ENCODE measurements around the gene SDHB. TPM values are rescaled to one million over a fixed set of nuclear protein-coding genes. Genes with fewer than 3 reads are reported as not detected.

The SDHB gene
- total and polyA plus RNA-seq, 2 of the 8 experiments (the other 6 are each of a cell fraction or from before 2014, with no cell fraction given), result 84.0 to 98.7 TPM

DNA sequence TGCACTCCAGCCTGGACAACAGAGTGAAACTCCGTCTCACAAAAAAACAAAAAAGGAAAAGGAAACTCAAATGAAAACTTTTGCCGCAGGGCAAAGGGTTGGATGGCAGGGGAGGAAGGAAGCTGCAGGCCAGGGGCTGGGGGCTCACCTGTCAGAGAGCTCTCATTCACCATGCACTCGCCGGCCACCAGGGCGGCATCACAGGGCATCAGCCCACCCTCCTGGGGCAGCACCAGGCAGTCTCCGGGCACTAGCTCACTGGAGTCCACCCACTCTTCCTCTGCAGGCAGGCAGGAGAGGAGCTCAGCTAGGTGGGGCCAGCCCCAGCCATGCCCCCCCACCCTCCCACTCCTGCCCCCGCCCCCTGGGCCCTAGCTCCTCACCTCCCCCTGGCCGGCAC lies 54.0 kb downstream of the SDHB start:
- no peak overlapping the region for H3K23ac ChIP-seq (ENCODE audit: insufficient read length)
- no peaks in the 10 kb centered on the region for H3K4me1 ChIP-seq (replicated peaks in 1 of 4; ENCODE audit: control insufficient read depth in 3 of 4, insufficient read depth in 4 of 4, low read length in 3 of 4)
- H3K4ac ChIP-seq (replicated peaks; ENCODE audit: insufficient read length, low read depth, low read length), result no peak overlapping the region
- no peak overlapping the region for H4K5ac ChIP-seq (ENCODE audit: insufficient read length, low read depth, low read length)
- no peak overlapping the region for H2AK5ac ChIP-seq (ENCODE audit: low read depth, low read length)
- H2BK5ac ChIP-seq (ENCODE audit: low read depth, low read length), result no peak overlapping the region
- DNase-seq (ENCODE audit: low read depth in 1 of 2, low spot score in 2 of 2), result no peak
- no peak overlapping the region for H4K91ac ChIP-seq (replicated peaks; ENCODE audit: insufficient read length, low read length)
- no peak overlapping the region for H2BK12ac ChIP-seq (ENCODE audit: low read depth, low read length)
- POLR2A ChIA-PET (ENCODE audit: partially characterized antibody), result interaction anchor here (0.6 to 1.1 kb wide), 4 partner anchors 9 to 52 kb away, joined by 3 to 5 read pairs (median 3); no protein-coding TSS in a partner anchor
- H3K18ac ChIP-seq (ENCODE audit: extremely low read depth, low read length), result no peak overlapping the region
- H3K23me2 ChIP-seq (ENCODE audit: low read depth, low read length), result no peaks in the 10 kb centered on the region
- no peak overlapping the region for H2BK20ac ChIP-seq (ENCODE audit: low read length)
- no peak overlapping the region for H2BK120ac ChIP-seq (replicated peaks; ENCODE audit: low read depth, low read length)
- H3K4me3 ChIP-seq (ENCODE audit: extremely low read depth in 1 of 4, insufficient read depth in 2 of 4, low read depth in 3 of 4, low read length in 4 of 4), result no peak overlapping the region
- no peak overlapping the region for H3K27ac ChIP-seq (ENCODE audit: low read depth, low read length)
- no peak overlapping the region for H3K56ac ChIP-seq (replicated peaks; ENCODE audit: insufficient read length, low read depth, low read length)
- H3K27me3 ChIP-seq (replicated peaks in 1 of 4; ENCODE audit: control insufficient read depth in 3 of 4, extremely low read depth in 1 of 4, insufficient read depth in 3 of 4, low read length in 3 of 4), result no peaks in the 10 kb centered on the region
- no peaks in the 10 kb centered on the region for H3K9me3 ChIP-seq (ENCODE audit: insufficient read depth in 2 of 2, low read depth in 1 of 2, low read length in 1 of 2)
- H4K8ac ChIP-seq (ENCODE audit: extremely low read depth, insufficient read depth, low read length), result no peak overlapping the region; the same call in 1 of the 2 replicates
- peaks cover 0 to 7% of the 10 kb centered on the region in 2 experiments for H4K20me1 ChIP-seq (replicated peaks in 1 of 2; ENCODE audit: control insufficient read depth in 1 of 2, insufficient read depth in 2 of 2, low read length in 2 of 2)
- H2AFZ ChIP-seq (ENCODE audit: low read length), result no peak overlapping the region
- H3K14ac ChIP-seq (ENCODE audit: insufficient read length), result no peak overlapping the region
- H3K4me2 ChIP-seq (ENCODE audit: insufficient read depth in 1 of 2, low read depth in 2 of 2, low read length in 2 of 2), result no peak overlapping the region
- no peak for FAIRE-seq
- H3K9ac ChIP-seq (replicated peaks in 1 of 4; ENCODE audit: extremely low read depth in 1 of 4, low read depth in 3 of 4, low read length in 3 of 4), result no peak overlapping the region
- peaks cover 2 to 45% (median 27%) of the 10 kb centered on the region in 4 experiments; a peak in 7 of 8 replicates for H3K36me3 ChIP-seq (ENCODE audit: control insufficient read depth in 2 of 4, insufficient read depth in 4 of 4, low read length in 3 of 4)
- H3K79me2 ChIP-seq (ENCODE audit: control insufficient read depth in 1 of 2, insufficient read depth in 2 of 2, low read length in 2 of 2), result no peaks in the 10 kb centered on the region
- no peak overlapping the region for H2BK15ac ChIP-seq (ENCODE audit: low read length)
- WGBS, 2 experiments (ENCODE audit: extremely low coverage in 1 of 2, insufficient coverage in 1 of 2, insufficient read length in 1 of 2, insufficient replicate concordance in 2 of 2, low coverage in 1 of 2, low lambda C conversion rate in 2 of 2, missing lambda C conversion rate in 1 of 2), result no CpG with 5 or more reads among the region's 8 CpGs
- no peaks in the 10 kb centered on the region for H3K79me1 ChIP-seq (ENCODE audit: low read depth, low read length)
- CTCF ChIA-PET (ENCODE audit: partially characterized antibody), result interaction anchor here (0.6 to 11.4 kb wide), 16 partner anchors 10 to 122 kb away, joined by 3 to 164 read pairs (median 4); partner anchors contain the start of gene MFAP2
- TF ChIP-seq SIRT6 (IDR thresholded peaks at IDR 0.05; ENCODE audit: low read length) (no peak), HDAC2 (IDR thresholded peaks at IDR 0.05; ENCODE audit: borderline replicate concordance in 1 of 2, low read depth in 2 of 2, low read length in 2 of 2) (no peak), RAD21 (IDR thresholded peaks at IDR 0.05 in 1 of 2, conservative IDR thresholded peaks at IDR 0.05 in 1 of 2; ENCODE audit: low read depth in 2 of 2, low read length in 2 of 2) (0 out of 4 replicates have a peak, but pooled peaks have one; percentile 7 to 8)
- TF ChIP-seq, protein P1, sequence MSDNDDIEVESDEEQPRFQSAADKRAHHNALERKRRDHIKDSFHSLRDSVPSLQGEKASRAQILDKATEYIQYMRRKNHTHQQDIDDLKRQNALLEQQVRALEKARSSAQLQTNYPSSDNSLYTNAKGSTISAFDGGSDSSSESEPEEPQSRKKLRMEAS (IDR thresholded peaks at IDR 0.05), result no peak
